K562 (cell line): Measurements from ENCODE around the gene RAD54L. TPM values are rescaled to one million over a fixed set of nuclear protein-coding genes. Genes with fewer than 3 reads are reported as not detected.
A peak's percentile ranks its signal among the peaks of the same experiment; 100 is the strongest.

Experiments used
- ATAC-seq: fragments of 200-7000 bp; cut with Tn5 transposase; 3 replicates; pipeline ENCODE4 v1.9.1; 2020; ENCODE audit warnings: moderate library complexity
- BruUV-seq: library from RNA; stranded (reverse); fragments of 400-500 nt; replicated peaks from 2 replicates; lab custom pipeline; 2021; lab: Mats Ljungman, UMichigan
- CTCF ChIA-PET: fragments of 300-600 bp; formaldehyde crosslinking; extraction: SDS; loops from one replicate; lab custom pipeline; 2021; ENCODE audit warnings: low intra/inter-chr PET ratio; lab: Yijun Ruan, JAX
- POLR2A ChIA-PET: fragments of 300-600, 350-650 bp; sonication (Branson Sonifier 250); formaldehyde crosslinking; extraction: SDS; loops from one replicate; lab custom pipeline; 2021; ENCODE audit warnings: antibody characterized with exemption, inconsistent platforms; lab: Yijun Ruan, JAX
- DNase-seq, 4 experiments: peaks; one replicate each; pipeline versions ENCODE4 v3.0.0 to v3.0.0-alpha.2; 2011 to 2018; ENCODE audit warnings: low spot score in 3 of 4, mixed read lengths in 3 of 4; ENCODE audit errors: extremely low read depth in 1 of 4
- FAIRE-seq: peaks from 2 replicates; lab custom pipeline; 2011; peaks lifted over from hg19 to GRCh38; lab: Jason Lieb, UNC
- H2AFZ ChIP-seq: 2 replicates; pipeline ENCODE4 v1.6.0; 2011; ENCODE audit warnings: low read depth, low read length, control low read depth, inconsistent platforms
- H3K27ac ChIP-seq: fragments of 200-600 bp; 3 replicates; pipeline ENCODE4 v1.8.0; 2011; ENCODE audit warnings: low read depth, mild to moderate bottlenecking, control low read depth, inconsistent platforms, low read length, moderate library complexity, mixed read lengths; ENCODE audit errors: extremely low read depth
- H3K27me3 ChIP-seq, 2 experiments: fragments of 300-600 bp in 1 of 2; 2 replicates in 1 of 2; 3 replicates in 1 of 2; pipeline versions ENCODE4 v1.6.0 to v1.8.0; 2011; ENCODE audit warnings: inconsistent platforms in 2 of 2, low read length in 2 of 2, mild to moderate bottlenecking in 1 of 2, mixed read lengths in 1 of 2, moderate library complexity in 1 of 2; ENCODE audit not compliant: control insufficient read depth in 2 of 2, insufficient read depth in 2 of 2
- H3K36me3 ChIP-seq: fragments of 300-600 bp; 3 replicates; pipeline ENCODE4 v1.8.0; 2011; ENCODE audit warnings: mild to moderate bottlenecking, low read length, inconsistent platforms; ENCODE audit not compliant: control insufficient read depth, insufficient read depth
- H3K4me1 ChIP-seq, 2 experiments: fragments of 200-600 bp in 1 of 2; replicated peaks in 1 of 2; 2 replicates in 1 of 2; 3 replicates in 1 of 2; pipeline versions ENCODE4 v1.5.1 to v1.8.0; 2011; ENCODE audit warnings: inconsistent platforms in 2 of 2, low read length in 2 of 2, mild to moderate bottlenecking in 1 of 2, mixed read lengths in 1 of 2, moderate library complexity in 1 of 2; ENCODE audit not compliant: control insufficient read depth in 2 of 2, insufficient read depth in 2 of 2
- H3K4me2 ChIP-seq: 2 replicates; pipeline ENCODE4 v1.6.1; 2011; ENCODE audit warnings: low read length, control low read depth, inconsistent platforms, mixed read lengths; ENCODE audit not compliant: insufficient read depth
- H3K4me3 ChIP-seq: fragments of 200-600 bp; sonication (generic), shearing (Covaris generic); 2 replicates; pipeline ENCODE4 v1.5.1; 2016; ENCODE audit warnings: control low read depth, inconsistent platforms
- H3K79me2 ChIP-seq: fragments of 200-600 bp; 3 replicates; pipeline ENCODE4 v1.8.0; 2011; ENCODE audit warnings: low read length, inconsistent platforms; ENCODE audit not compliant: control insufficient read depth, insufficient read depth
- H3K9ac ChIP-seq, 2 experiments: 2 replicates each; pipeline versions ENCODE4 v1.6.0 to v1.6.1; 2011; ENCODE audit warnings: low read depth in 2 of 2, low read length in 2 of 2, control low read depth in 1 of 2, inconsistent platforms in 1 of 2, mild to moderate bottlenecking in 1 of 2, mixed read lengths in 1 of 2; ENCODE audit not compliant: insufficient read depth in 1 of 2
- H3K9me1 ChIP-seq: one replicate; pipeline ENCODE4 v1.6.0; 2011; ENCODE audit warnings: inconsistent platforms, mild to moderate bottlenecking, low read length, moderate library complexity; ENCODE audit not compliant: control insufficient read depth, insufficient read depth
- H3K9me3 ChIP-seq: replicated peaks from 2 replicates; pipeline ENCODE4 v1.5.1; 2011; ENCODE audit warnings: low read depth, low read length, inconsistent platforms; ENCODE audit not compliant: control insufficient read depth, insufficient read depth
- H4K20me1 ChIP-seq: replicated peaks from 2 replicates; pipeline ENCODE4 v1.6.1; 2011; ENCODE audit warnings: low read length, inconsistent platforms, mixed read lengths; ENCODE audit not compliant: control insufficient read depth, insufficient read depth
- BRD9 ChIP-seq: fragments of 450-650 bp; IDR thresholded peaks from 2 replicates; pipeline ENCODE4 v1.6.1; 2018; ENCODE audit warnings: low read depth; ENCODE audit not compliant: partially characterized antibody
- EP400 ChIP-seq: fragments of 450-650 bp; IDR thresholded peaks from 2 replicates; pipeline ENCODE4 v1.6.1; 2017; ENCODE audit warnings: antibody characterized with exemption, mild to moderate bottlenecking, moderate library complexity
- ERF ChIP-seq: fragments of 450-650 bp; formaldehyde crosslinking; IDR thresholded peaks from 2 replicates; pipeline ENCODE4 v1.4.0; 2020; ENCODE audit warnings: mild to moderate bottlenecking, mixed read lengths
- HDAC2 ChIP-seq: fragments of 450-650 bp; IDR thresholded peaks from 2 replicates; pipeline ENCODE4 v1.6.1; 2016; ENCODE audit warnings: mild to moderate bottlenecking
- LARP7 ChIP-seq: fragments of 450-650 bp; IDR thresholded peaks from 2 replicates; pipeline ENCODE4 v1.6.1; 2016
- MAZ ChIP-seq, 2 experiments: fragments of 450-650 bp in 1 of 2; sonication (generic) in 1 of 2; formaldehyde crosslinking; IDR thresholded peaks in 1 of 2; conservative IDR thresholded peaks in 1 of 2; 2 replicates each; pipeline versions ENCODE4 v1.4.0 to v1.5.0; 2020; ENCODE audit warnings: mild to moderate bottlenecking in 1 of 2, missing genetic modification reagents in 1 of 2
- RAD51 ChIP-seq: fragments of 450-650 bp; IDR thresholded peaks from 2 replicates; pipeline ENCODE4 v1.7.1; 2016; ENCODE audit warnings: low read depth, mild to moderate bottlenecking, borderline replicate concordance
- SIN3A ChIP-seq, 2 experiments: fragments of 150-350 bp in 1 of 2; IDR thresholded peaks; 2 replicates each; pipeline ENCODE4 v1.6.1; 2011 to 2016; ENCODE audit warnings: borderline replicate concordance in 2 of 2, low read depth in 2 of 2, low read length in 2 of 2, mild to moderate bottlenecking in 2 of 2, moderate library complexity in 2 of 2; ENCODE audit not compliant: control insufficient read depth in 1 of 2
- SMC3 ChIP-seq: conservative IDR thresholded peaks from 2 replicates; pipeline ENCODE4 v1.6.1; 2011; ENCODE audit warnings: low read depth, low read length, improper control_type of control experiment; ENCODE audit not compliant: insufficient read depth
- SREBF1 ChIP-seq: fragments of 150-350 bp; IDR thresholded peaks from 2 replicates; pipeline ENCODE4 v1.6.1; 2014; ENCODE audit warnings: antibody characterized with exemption, low read depth, low read length, borderline replicate concordance
- YY1 ChIP-seq, 3 experiments: IDR thresholded peaks; 2 replicates each; pipeline ENCODE4 v1.6.1; 2011; ENCODE audit warnings: low read length in 2 of 3, mild to moderate bottlenecking in 2 of 3, moderate library complexity in 2 of 3, borderline replicate concordance in 1 of 3, control low read depth in 1 of 3, low read depth in 1 of 3; ENCODE audit not compliant: insufficient read depth in 3 of 3, insufficient replicate concordance in 2 of 3, control insufficient read depth in 1 of 3, insufficient read length in 1 of 3; ENCODE audit errors: extremely low read depth in 1 of 3
- ZNF133 ChIP-seq: fragments of 250-450 bp; sonication (Bioruptor Pico); IDR thresholded peaks from 2 replicates; pipeline ENCODE4 v1.4.0; 2020; ENCODE audit warnings: mild to moderate bottlenecking
- ZNF431 ChIP-seq: sonication (generic); formaldehyde crosslinking; IDR thresholded peaks from 2 replicates; pipeline ENCODE4 v1.8.0; 2022; ENCODE audit warnings: mild to moderate bottlenecking, missing genetic modification reagents
- ZSCAN29 ChIP-seq: fragments of 450-650 bp; IDR thresholded peaks from 2 replicates; pipeline ENCODE4 v1.6.1; 2017
- WGBS: fragments of 100-300 bp; shearing (Covaris generic); methylation state at CpG from one replicate; pipeline ENCODE4 v1.1.6; 2016; ENCODE audit warnings: low coverage, mixed read lengths; ENCODE audit not compliant: insufficient coverage; ENCODE audit errors: missing lambda C conversion rate; 5-methylcytosine and 5-hydroxymethylcytosine counted together
- in situ Hi-C: fragments of 300-500 bp; cut with MboI; formaldehyde crosslinking; loops from 4 replicates; pipeline ENCODE4 v1.15.0; 2018; ENCODE audit warnings: inconsistent platforms, mixed read lengths
- intact Hi-C: fragments of 100-400 bp; cut with micrococcal nuclease; formaldehyde crosslinking; loops from 2 replicates; pipeline ENCODE4 v1.14.2; 2022
- polyA plus RNA-seq, 8 experiments: library from polyadenylated mRNA; depleted of rRNA in 4 of 8; stranded (reverse) in 5 of 8; unstranded in 3 of 8; fragments of >200 nt; fragmentation: Nextera tagmentation in 2 of 8; fragmentation: Illumina TruSeq in 1 of 8; extraction: Ambion mirVana in 2 of 8; extraction: Trizol in 1 of 8; gene quantifications; 2 replicates each; pipeline versions ENCODE4 v1.2.1 to v1.2.3, GENCODE V29; 2011 to 2014; ENCODE audit warnings: inconsistent platforms in 1 of 8, missing spikeins in 1 of 8
- total RNA-seq, 7 experiments: library from RNA; depleted of rRNA in 6 of 7; stranded (reverse); fragments of >200 nt in 6 of 7; fragmentation: Illumina TruSeq in 2 of 7; extraction: Trizol in 2 of 7; gene quantifications; 2 replicates each; pipeline versions ENCODE4 v1.2.1 to v1.2.3, GENCODE V29; 2011 to 2021; ENCODE audit warnings: low replicate concordance in 1 of 7
- TF ChIP-seq, protein P1 (sequence below), 3 experiments: IDR thresholded peaks in 2 of 3; conservative IDR thresholded peaks in 1 of 3; 2 replicates each; pipeline ENCODE4 v1.5.1; 2011 to 2012; ENCODE audit warnings: low read length in 3 of 3, mild to moderate bottlenecking in 3 of 3, control low read depth in 2 of 3, improper control_type of control experiment in 1 of 3, inconsistent platforms in 1 of 3, low read depth in 1 of 3, mixed read lengths in 1 of 3, moderate library complexity in 1 of 3; ENCODE audit not compliant: insufficient read depth in 2 of 3

RAD54L gene
- total and polyA plus RNA-seq, 9 of the 15 experiments (the other 6 are each of a cell fraction or from before 2014, with no cell fraction given): 17.9 to 92.3 (median 37.5) TPM

- TF ChIP-seq LARP7: peak; percentile 18; the same call in 1 of the 2 replicates
- TF ChIP-seq YY1 (IDR thresholded peaks at IDR 0.05; ENCODE audit: borderline replicate concordance in 1 of 3, control insufficient read depth in 1 of 3, extremely low read depth in 1 of 3, insufficient read depth in 3 of 3, insufficient read length in 1 of 3, insufficient replicate concordance in 2 of 3, low read depth in 1 of 3, low read length in 2 of 3): peak in 2 of 3 experiments; percentile 78 to 85
Measured at GRCh38 chr1:46247436-46248121, at the start of gene RAD54L (continued).

- in situ Hi-C loops: loop anchor here (25.0 kb wide), 1 partner anchor 561 kb away; no protein-coding TSS in a partner anchor
- ChIA-PET POLR2A (interaction anchor here (0.6 to 2.3 kb wide), 13 partner anchors 7 to 1469 kb away, joined by 3 to 7 read pairs (median 4); partner anchors contain the start of gene PRDX1), CTCF (interaction anchor here (0.6 to 1.1 kb wide), 2 partner anchors 152 to 161 kb away, joined by 4 to 6 read pairs; no protein-coding TSS in a partner anchor)
- Histone ChIP-seq H3K9me3 (no peaks in the 10 kb centered on the region), H2AFZ (peak within 1 kb of the TSS; percentile 98), H3K27ac (peak within 1 kb of the TSS; percentile 84), H3K36me3 (peaks cover 37% of the 10 kb centered on the region; the same call in 2 of the 3 replicates), H4K20me1 (no peaks in the 10 kb centered on the region), H3K79me2 (peaks cover 15% of the 10 kb centered on the region), H3K4me1 (peaks cover 24 to 32% of the 10 kb centered on the region in 2 experiments), H3K27me3 (no peaks in the 10 kb centered on the region), H3K9me1 (no peaks in the 10 kb centered on the region), H3K9ac (peak within 1 kb of the TSS; percentile 90 to 100), H3K4me3 (peak within 1 kb of the TSS; percentile 83), H3K4me2 (peak within 1 kb of the TSS; percentile 100)
- FAIRE-seq: peak; percentile 70
- intact Hi-C loops: loop anchor here (2.0 kb wide), 2 partner anchors 17 to 25 kb away; no protein-coding TSS in a partner anchor
- DNase-seq: peak; percentile 83 to 98 (median 96)
- peak; percentile 89 for ATAC-seq
- TSS peak; percentile 64 for BruUV-seq
- WGBS: under 1% methylated on average over 18 of the region's 67 CpGs
- TF ChIP-seq BRD9 (peak; percentile 67), MAZ (CRISPR knock-in tag; conservative IDR thresholded peaks at IDR 0.05 in 1 of 2, IDR thresholded peaks at IDR 0.05 in 1 of 2) (peak; percentile 38 to 50; a peak in 2 of 4 replicates), SREBF1 (peak; percentile 36; the same call in 1 of the 2 replicates), SMC3 (0 out of 2 replicates have a peak, but pooled peaks have one; percentile 21), ZNF431 (peak; percentile 26; the same call in 1 of the 2 replicates), ZSCAN29 (no peak), RAD51 (no peak), SIN3A (IDR thresholded peaks at IDR 0.05; ENCODE audit: borderline replicate concordance in 2 of 2, control insufficient read depth in 1 of 2, low read depth in 2 of 2, low read length in 2 of 2) (peak; percentile 47 to 76; a peak in 1 of 4 replicates), ZNF133 (CRISPR knock-in tag) (no peak), HDAC2 (peak; percentile 95), EP400 (peak; percentile 36; the same call in 1 of the 2 replicates), ERF (CRISPR knock-in tag) (peak; percentile 67; the same call in 1 of the 2 replicates)
- TF ChIP-seq, protein P1, sequence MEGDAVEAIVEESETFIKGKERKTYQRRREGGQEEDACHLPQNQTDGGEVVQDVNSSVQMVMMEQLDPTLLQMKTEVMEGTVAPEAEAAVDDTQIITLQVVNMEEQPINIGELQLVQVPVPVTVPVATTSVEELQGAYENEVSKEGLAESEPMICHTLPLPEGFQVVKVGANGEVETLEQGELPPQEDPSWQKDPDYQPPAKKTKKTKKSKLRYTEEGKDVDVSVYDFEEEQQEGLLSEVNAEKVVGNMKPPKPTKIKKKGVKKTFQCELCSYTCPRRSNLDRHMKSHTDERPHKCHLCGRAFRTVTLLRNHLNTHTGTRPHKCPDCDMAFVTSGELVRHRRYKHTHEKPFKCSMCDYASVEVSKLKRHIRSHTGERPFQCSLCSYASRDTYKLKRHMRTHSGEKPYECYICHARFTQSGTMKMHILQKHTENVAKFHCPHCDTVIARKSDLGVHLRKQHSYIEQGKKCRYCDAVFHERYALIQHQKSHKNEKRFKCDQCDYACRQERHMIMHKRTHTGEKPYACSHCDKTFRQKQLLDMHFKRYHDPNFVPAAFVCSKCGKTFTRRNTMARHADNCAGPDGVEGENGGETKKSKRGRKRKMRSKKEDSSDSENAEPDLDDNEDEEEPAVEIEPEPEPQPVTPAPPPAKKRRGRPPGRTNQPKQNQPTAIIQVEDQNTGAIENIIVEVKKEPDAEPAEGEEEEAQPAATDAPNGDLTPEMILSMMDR (IDR thresholded peaks at IDR 0.05 in 2 of 3, conservative IDR thresholded peaks at IDR 0.05 in 1 of 3; ENCODE audit: insufficient read depth in 2 of 3, low read depth in 1 of 3, low read length in 3 of 3): peak; percentile 32 to 59 (median 56); a peak in 5 of 6 replicates
Measured at GRCh38 chr1:46197964-46198811, 49.4 kb upstream of the RAD54L start, which contains the start of gene POMGNT1. Gene POMGNT1 (minus strand): TSS chr1:46198434. CDS start chr1:46197821, 613 bp downstream.
